MCF 10A (cell line): ENCODE measurements around the gene CRKL. TPM values are rescaled to one million over a fixed set of nuclear protein-coding genes. Genes with fewer than 3 reads are reported as not detected.
"Not testable (repeated sequence)": the region's sequence is repeated elsewhere in the genome, so short reads cannot be mapped to it uniquely, and the experiment has no call there.

Experiments used
- BruUV-seq: library from RNA; stranded (reverse); fragments of 400-500 nt; replicated peaks from 2 replicates; lab custom pipeline; 2021; lab: Mats Ljungman, UMichigan
- CTCF ChIA-PET: fragments of 300-600 bp; sonication (Branson Sonifier 250); formaldehyde crosslinking; extraction: SDS; loops from one replicate; lab custom pipeline; 2021; ENCODE audit warnings: antibody characterized with exemption, inconsistent platforms; lab: Yijun Ruan, JAX
- POLR2A ChIA-PET: fragments of 300-600, 350-650 bp; sonication (Branson Sonifier 250); formaldehyde crosslinking; extraction: SDS; loops from one replicate; lab custom pipeline; 2020; ENCODE audit warnings: antibody characterized with exemption, inconsistent platforms; lab: Yijun Ruan, JAX
- DNase-seq: peaks from one replicate; pipeline ENCODE4 v3.0.0-alpha.2; 2018; ENCODE audit not compliant: unreplicated experiment
- H3K27ac Mint-ChIP-seq: one replicate; pipeline ENCODE4 v1.8.0; 2022; ENCODE audit warnings: mild to moderate bottlenecking, low read depth, mixed read lengths; ENCODE audit not compliant: unreplicated experiment
- H3K27me3 Mint-ChIP-seq: one replicate; pipeline ENCODE4 v1.8.0; 2022; ENCODE audit warnings: mixed read lengths; ENCODE audit not compliant: insufficient read depth, unreplicated experiment
- H3K36me3 Mint-ChIP-seq: one replicate; pipeline ENCODE4 v1.8.0; 2022; ENCODE audit warnings: mild to moderate bottlenecking, moderate library complexity, mixed read lengths; ENCODE audit not compliant: insufficient read depth, unreplicated experiment
- H3K4me1 Mint-ChIP-seq: one replicate; pipeline ENCODE4 v1.8.0; 2022; ENCODE audit warnings: mixed read lengths; ENCODE audit not compliant: insufficient read depth, unreplicated experiment
- H3K4me3 Mint-ChIP-seq: one replicate; pipeline ENCODE4 v1.8.0; 2022; ENCODE audit warnings: mild to moderate bottlenecking, moderate library complexity, mixed read lengths; ENCODE audit not compliant: unreplicated experiment
- H3K9me3 Mint-ChIP-seq: one replicate; pipeline ENCODE4 v1.8.0; 2022; ENCODE audit warnings: mixed read lengths; ENCODE audit not compliant: unreplicated experiment
- CTCF ChIP-seq: fragments of 200-600 bp; IDR thresholded peaks from one replicate; pipeline ENCODE4 v1.8.0; 2022; ENCODE audit warnings: antibody characterized with exemption, mild to moderate bottlenecking; ENCODE audit not compliant: unreplicated experiment
- intact Hi-C: fragments of 100-400 bp; cut with micrococcal nuclease; formaldehyde crosslinking; loops from 2 replicates; pipeline ENCODE4 v1.14.1; 2022
- total RNA-seq: library from RNA; stranded (reverse); gene quantifications from 2 replicates; pipeline ENCODE4 v1.2.3, GENCODE V29; 2022

Gene CRKL
- total RNA-seq, 1 experiment from 2014 or later, result 74.0 TPM

GRCh38 chr22:20889904-20890540, 27.2 kb upstream of the CRKL start:
- intact Hi-C loops, result loop anchor here (5.0 kb wide), 1 partner anchor 112 kb away; the partner anchor contains the start of gene THAP7
- POLR2A ChIA-PET, result interaction anchor here (0.6 to 1.9 kb wide), 2 partner anchors 14 to 18 kb away, joined by 5 to 6 read pairs; no protein-coding TSS in a partner anchor
- Mint-ChIP-seq H3K27ac (no peak overlapping the region), H3K4me3 (no peak overlapping the region), H3K36me3 (peaks cover 30% of the 10 kb centered on the region), H3K4me1 (peaks cover 10% of the 10 kb centered on the region), H3K27me3 (no peaks in the 10 kb centered on the region), H3K9me3 (no peaks in the 10 kb centered on the region)
- CTCF ChIA-PET, result interaction anchor here (0.6 to 1.6 kb wide), 4 partner anchors 14 to 110 kb away, joined by 3 to 6 read pairs (median 4); partner anchors contain the start of gene CRKL
- no TSS peak for BruUV-seq
- TF ChIP-seq CTCF, result no peak
- DNase-seq, result no peak

- H3K9me3 Mint-ChIP-seq, result no peaks in the 10 kb centered on the region
- CTCF ChIA-PET, result no interaction called here
These were observed 26.2 kb upstream of the CRKL start for GRCh38 chr22:20890975-20891374.

GRCh38 chr22:20897737-20898136, 19.5 kb upstream of the CRKL start:
- H3K36me3 Mint-ChIP-seq, intact Hi-C loops, BruUV-seq: not testable (repeated sequence)

More at GRCh38 chr22:20890975-20891374, 26.2 kb upstream of the CRKL start:
- Mint-ChIP-seq H3K36me3 (peaks cover 30% of the 10 kb centered on the region), H3K4me1 (peaks cover under 1% of the 10 kb centered on the region), H3K27ac (no peak overlapping the region), H3K27me3 (no peaks in the 10 kb centered on the region), H3K4me3 (no peak overlapping the region)
- intact Hi-C loops, result no loop called here
- no peak for TF ChIP-seq CTCF
- no TSS peak for BruUV-seq
- DNase-seq, result no peak
- POLR2A ChIA-PET, result interaction anchor here (0.6 to 1.3 kb wide), 2 partner anchors 14 to 19 kb away, joined by 3 to 5 read pairs; no protein-coding TSS in a partner anchor

GRCh38 chr22:20899827-20900423, 17.3 kb upstream of the CRKL start:
- H3K36me3 Mint-ChIP-seq, result no peaks in the 10 kb centered on the region
- H3K4me1 Mint-ChIP-seq, result peaks cover 9% of the 10 kb centered on the region
- intact Hi-C loops, result no loop called here
- no peak for DNase-seq
- CTCF ChIA-PET, result interaction anchor here (0.6 to 6.0 kb wide), 2 partner anchors 14 to 31 kb away, joined by 4 to 27 read pairs; no protein-coding TSS in a partner anchor
- H3K27me3 Mint-ChIP-seq, result no peaks in the 10 kb centered on the region
- H3K27ac Mint-ChIP-seq, result no peak overlapping the region
- BruUV-seq, result no TSS peak
- H3K9me3 Mint-ChIP-seq, result no peaks in the 10 kb centered on the region
- H3K4me3 Mint-ChIP-seq, result no peak overlapping the region
- POLR2A ChIA-PET, result interaction anchor here (0.6 kb wide), 1 partner anchor 102 kb away, joined by 3 read pairs; the partner anchor contains the start of gene THAP7
- no peak for TF ChIP-seq CTCF

More at GRCh38 chr22:20897737-20898136, 19.5 kb upstream of the CRKL start:
- DNase-seq, H3K9me3 Mint-ChIP-seq, H3K27ac Mint-ChIP-seq, H3K4me3 Mint-ChIP-seq, H3K4me1 Mint-ChIP-seq, H3K27me3 Mint-ChIP-seq: not testable (repeated sequence)
- ChIA-PET CTCF (interaction anchor here (0.6 to 6.0 kb wide), 4 partner anchors 11 to 54 kb away, joined by 3 to 27 read pairs (median 4); no protein-coding TSS in a partner anchor), POLR2A (interaction anchor here (0.7 kb wide), 1 partner anchor 1031 kb away, joined by 3 read pairs; no protein-coding TSS in a partner anchor)

- DNase-seq, POLR2A ChIA-PET, H3K9me3 Mint-ChIP-seq, H3K27ac Mint-ChIP-seq, H3K27me3 Mint-ChIP-seq, H3K36me3 Mint-ChIP-seq, H3K4me3 Mint-ChIP-seq, BruUV-seq, intact Hi-C loops: not testable (repeated sequence)
- CTCF ChIA-PET, result interaction anchor here (0.6 to 1.1 kb wide), 3 partner anchors 16 to 742 kb away, joined by 3 to 11 read pairs (median 3); no protein-coding TSS in a partner anchor
- H3K4me1 Mint-ChIP-seq, result peaks cover 15% of the 10 kb centered on the region
These were observed 15.8 kb upstream of the CRKL start for GRCh38 chr22:20901093-20902033.
